ENCODE measurements around the gene CAPN8.

GRCh38 chr1:223514644-223515043, 150.9 kb downstream of the CAPN8 start:
- no peak for TF ChIP-seq CTCF (IDR thresholded peaks at IDR 0.05 in 8 of 11, conservative IDR thresholded peaks at IDR 0.05 in 3 of 11)
- TF ChIP-seq POLR2A (IDR thresholded peaks at IDR 0.05), result no peak

Measured in spleen (tissue), 7 donors.